Neural crest cell (in vitro differentiated cells): ENCODE results near the gene DNAJC27. TPM values are rescaled to one million over a fixed set of nuclear protein-coding genes. Genes with fewer than 3 reads are reported as not detected.
A peak's percentile ranks its signal among the peaks of the same experiment; 100 is the strongest.

Experiments used
- DNase-seq: peaks from one replicate; pipeline ENCODE4 v3.0.0; 2021; ENCODE audit warnings: low read depth, mixed read lengths, low spot score
- H3K27ac Mint-ChIP-seq: one replicate; pipeline ENCODE4 v1.8.0; 2021; ENCODE audit warnings: mild to moderate bottlenecking, mixed read lengths; ENCODE audit not compliant: unreplicated experiment
- H3K27me3 Mint-ChIP-seq: 2 replicates; pipeline ENCODE4 v1.8.0; 2021; ENCODE audit warnings: low read depth, mild to moderate bottlenecking, mixed read lengths
- H3K36me3 Mint-ChIP-seq: 2 replicates; pipeline ENCODE4 v1.8.0; 2021; ENCODE audit warnings: low read depth, mild to moderate bottlenecking, mixed read lengths
- H3K4me1 Mint-ChIP-seq: 2 replicates; pipeline ENCODE4 v1.8.0; 2021; ENCODE audit warnings: mixed read lengths
- H3K4me3 Mint-ChIP-seq: one replicate; pipeline ENCODE4 v1.8.0; 2021; ENCODE audit warnings: mild to moderate bottlenecking, mixed read lengths
- H3K9me3 Mint-ChIP-seq: 2 replicates; pipeline ENCODE4 v1.8.0; 2021; ENCODE audit warnings: mixed read lengths
- total RNA-seq: library from RNA; stranded (reverse); gene quantifications from 2 replicates; pipeline ENCODE4 v1.2.1, GENCODE V29; 2021
- TF ChIP-seq, protein P1 (sequence below): fragments of 200-600 bp; sonication (generic); conservative IDR thresholded peaks from 2 replicates; pipeline ENCODE4 v1.5.0; 2021; ENCODE audit warnings: antibody characterized with exemption, mild to moderate bottlenecking

DNAJC27 gene
- total RNA-seq, 1 donor from 2014 or later = 8.1 TPM

DNA sequence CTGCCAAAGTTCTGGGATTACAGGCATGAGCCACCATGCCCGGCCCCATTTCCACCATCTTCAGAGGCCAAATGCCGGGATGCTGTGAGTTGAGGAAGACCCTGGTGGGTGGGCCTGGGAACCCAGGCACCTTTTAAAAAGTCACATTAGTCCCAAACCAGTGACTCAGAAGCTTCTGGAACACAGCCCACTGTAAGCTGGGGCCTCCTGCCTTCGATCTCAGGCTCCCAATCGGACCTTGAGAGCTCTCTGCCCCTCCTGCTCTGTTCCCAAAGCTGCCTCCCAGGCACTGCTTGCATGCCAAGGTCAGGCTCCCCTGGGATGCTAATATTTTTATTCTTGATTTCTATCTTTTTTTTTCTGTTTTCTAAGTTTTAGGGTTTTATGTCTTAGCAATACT, 56.0 kb downstream of the DNAJC27 start:
- Mint-ChIP-seq H3K27me3 (peaks cover 2% of the 10 kb centered on the region), H3K4me1 (peaks cover 28% of the 10 kb centered on the region), H3K36me3 (peaks cover 7% of the 10 kb centered on the region), H3K9me3 (no peaks in the 10 kb centered on the region), H3K27ac (no peak overlapping the region), H3K4me3 (no peak overlapping the region)
- TF ChIP-seq, protein P1, sequence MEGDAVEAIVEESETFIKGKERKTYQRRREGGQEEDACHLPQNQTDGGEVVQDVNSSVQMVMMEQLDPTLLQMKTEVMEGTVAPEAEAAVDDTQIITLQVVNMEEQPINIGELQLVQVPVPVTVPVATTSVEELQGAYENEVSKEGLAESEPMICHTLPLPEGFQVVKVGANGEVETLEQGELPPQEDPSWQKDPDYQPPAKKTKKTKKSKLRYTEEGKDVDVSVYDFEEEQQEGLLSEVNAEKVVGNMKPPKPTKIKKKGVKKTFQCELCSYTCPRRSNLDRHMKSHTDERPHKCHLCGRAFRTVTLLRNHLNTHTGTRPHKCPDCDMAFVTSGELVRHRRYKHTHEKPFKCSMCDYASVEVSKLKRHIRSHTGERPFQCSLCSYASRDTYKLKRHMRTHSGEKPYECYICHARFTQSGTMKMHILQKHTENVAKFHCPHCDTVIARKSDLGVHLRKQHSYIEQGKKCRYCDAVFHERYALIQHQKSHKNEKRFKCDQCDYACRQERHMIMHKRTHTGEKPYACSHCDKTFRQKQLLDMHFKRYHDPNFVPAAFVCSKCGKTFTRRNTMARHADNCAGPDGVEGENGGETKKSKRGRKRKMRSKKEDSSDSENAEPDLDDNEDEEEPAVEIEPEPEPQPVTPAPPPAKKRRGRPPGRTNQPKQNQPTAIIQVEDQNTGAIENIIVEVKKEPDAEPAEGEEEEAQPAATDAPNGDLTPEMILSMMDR = no peak
- DNase-seq = no peak

- no peak overlapping the region for H3K27ac Mint-ChIP-seq
- peak overlapping the region; percentile 47 for H3K4me3 Mint-ChIP-seq
- H3K4me1 Mint-ChIP-seq = peaks cover 25% of the 10 kb centered on the region
- H3K27me3 Mint-ChIP-seq = peaks cover 2% of the 10 kb centered on the region
- DNase-seq = no peak
- TF ChIP-seq, protein P1 = no peak
- peaks cover 10% of the 10 kb centered on the region for H3K36me3 Mint-ChIP-seq
- H3K9me3 Mint-ChIP-seq = no peaks in the 10 kb centered on the region
Measured at GRCh38 chr2:24915175-24915574, 56.6 kb downstream of the DNAJC27 start.

DNA sequence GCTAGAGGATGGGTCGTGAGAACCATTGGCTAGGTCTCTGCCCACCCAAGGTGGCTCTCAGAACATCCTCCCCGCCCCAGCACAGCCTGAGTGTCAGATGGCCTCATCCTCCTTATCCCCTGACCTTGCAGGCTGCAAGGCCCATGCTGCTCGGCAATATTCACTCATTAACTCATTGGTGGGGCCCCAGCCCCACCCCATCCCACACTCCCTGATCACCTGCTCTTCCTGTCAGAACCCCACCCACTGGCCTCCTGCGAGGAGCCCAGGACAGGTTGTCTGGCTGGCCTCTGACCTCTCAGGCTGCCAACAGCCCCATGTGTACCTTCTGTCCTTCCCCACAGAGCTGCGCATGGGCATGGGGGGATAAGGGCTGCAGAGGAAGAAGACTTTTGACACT, 57.0 kb downstream of the DNAJC27 start:
- TF ChIP-seq, protein P1 = no peak
- peaks cover 15% of the 10 kb centered on the region for H3K36me3 Mint-ChIP-seq
- no peak overlapping the region for H3K27ac Mint-ChIP-seq
- peaks cover 2% of the 10 kb centered on the region for H3K9me3 Mint-ChIP-seq
- peak overlapping the region; percentile 47 for H3K4me3 Mint-ChIP-seq
- no peak for DNase-seq
- H3K4me1 Mint-ChIP-seq = peaks cover 26% of the 10 kb centered on the region
- H3K27me3 Mint-ChIP-seq = peaks cover 2% of the 10 kb centered on the region

- TF ChIP-seq, protein P1 = no peak
Measured at GRCh38 chr2:24913911-24914310, 57.8 kb downstream of the DNAJC27 start.

GRCh38 chr2:24912986-24913385, 58.8 kb downstream of the DNAJC27 start:
- H3K9me3 Mint-ChIP-seq = peaks cover 5% of the 10 kb centered on the region
- H3K4me3 Mint-ChIP-seq = no peak overlapping the region
- no peak overlapping the region for H3K27ac Mint-ChIP-seq
- no peak for DNase-seq
- H3K27me3 Mint-ChIP-seq = no peaks in the 10 kb centered on the region
- H3K36me3 Mint-ChIP-seq = peaks cover 14% of the 10 kb centered on the region
- TF ChIP-seq, protein P1 = no peak
- peaks cover 17% of the 10 kb centered on the region for H3K4me1 Mint-ChIP-seq

More at GRCh38 chr2:24913911-24914310, 57.8 kb downstream of the DNAJC27 start:
- DNase-seq = no peak
- no peaks in the 10 kb centered on the region for H3K27me3 Mint-ChIP-seq
- H3K4me3 Mint-ChIP-seq = peak overlapping the region; percentile 23
- no peak overlapping the region for H3K27ac Mint-ChIP-seq
- peaks cover 22% of the 10 kb centered on the region for H3K4me1 Mint-ChIP-seq
- peaks cover 5% of the 10 kb centered on the region for H3K9me3 Mint-ChIP-seq
- H3K36me3 Mint-ChIP-seq = peaks cover 14% of the 10 kb centered on the region

DNA sequence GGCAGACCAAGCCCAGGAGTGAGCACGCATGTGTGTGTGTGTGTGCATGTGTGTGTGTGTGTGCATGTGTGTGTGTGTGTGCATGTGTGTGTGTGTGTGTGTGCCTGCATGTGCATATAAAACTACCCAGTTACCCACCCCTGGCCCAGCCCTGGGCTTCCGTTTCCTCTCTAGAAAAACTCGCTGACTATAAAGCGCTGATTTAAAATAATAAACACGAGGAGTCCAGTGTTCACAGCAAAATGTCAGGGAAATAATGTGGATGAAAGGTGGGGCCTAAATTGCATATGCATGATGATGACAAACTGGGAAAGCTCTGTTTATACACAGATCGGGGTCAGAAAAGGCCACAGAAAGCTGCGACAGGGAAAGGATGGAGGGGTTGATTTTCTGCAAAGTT, 59.2 kb downstream of the DNAJC27 start:
- no peaks in the 10 kb centered on the region for H3K27me3 Mint-ChIP-seq
- no peak overlapping the region for H3K27ac Mint-ChIP-seq
- no peak overlapping the region for H3K4me3 Mint-ChIP-seq
- peaks cover 5% of the 10 kb centered on the region for H3K9me3 Mint-ChIP-seq
- peaks cover 12% of the 10 kb centered on the region for H3K4me1 Mint-ChIP-seq
- peaks cover 14% of the 10 kb centered on the region for H3K36me3 Mint-ChIP-seq
- DNase-seq = no peak
- TF ChIP-seq, protein P1 = no peak
